SK-N-MC (cell line): ENCODE measurements around the gene CELA2B.

Experiments used
- EZH2 ChIP-seq: fragments of 200-600 bp; sonication (generic); IDR thresholded peaks from one replicate; pipeline ENCODE4 v1.6.1; 2017; ENCODE audit warnings: antibody characterized with exemption
- POLR2AphosphoS5 ChIP-seq: IDR thresholded peaks from 2 replicates; pipeline ENCODE4 v1.6.1; 2012; ENCODE audit warnings: mild to moderate bottlenecking, low read depth, low read length, borderline replicate concordance

DNA sequence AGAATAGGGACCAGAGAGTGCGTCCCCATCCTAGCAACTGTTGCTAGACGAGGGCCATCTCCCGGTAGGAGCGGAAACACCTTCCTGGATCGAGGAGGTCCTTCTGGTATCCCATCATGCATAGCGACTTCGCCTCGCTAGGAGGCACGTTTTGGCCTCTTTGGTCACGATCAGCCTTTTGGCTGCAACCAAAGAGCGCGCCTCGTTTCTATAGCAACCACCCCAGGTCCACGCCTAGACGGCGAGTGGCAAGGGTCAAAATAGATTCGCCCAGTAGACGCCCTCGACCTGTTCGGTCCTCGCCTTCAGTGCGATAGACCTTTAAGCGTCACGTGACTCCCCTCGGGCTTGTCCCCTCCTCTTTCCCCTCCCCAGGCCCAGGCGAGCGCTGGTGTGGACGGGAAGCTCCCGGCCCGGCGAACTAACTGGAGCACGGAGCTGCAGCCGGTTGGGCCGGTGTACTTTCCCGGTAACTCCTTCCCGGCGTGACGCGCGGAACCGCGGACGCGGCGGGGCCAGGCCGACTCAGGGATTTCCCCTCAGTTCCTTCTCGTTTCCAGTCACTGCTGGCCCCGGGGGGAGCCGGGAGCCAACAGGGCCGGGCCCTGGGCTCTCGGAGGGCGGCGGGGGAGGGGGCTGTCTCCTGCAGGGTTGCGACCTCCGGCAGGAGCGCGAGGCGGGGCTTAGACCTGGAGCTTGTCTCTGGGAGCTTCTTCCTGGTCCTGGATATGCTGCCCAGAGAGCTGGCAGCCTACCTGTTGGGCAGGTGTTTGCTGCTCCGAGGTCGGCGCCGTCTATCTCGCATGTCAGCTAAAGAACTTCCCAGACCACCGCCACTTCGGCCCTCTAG lies 50.8 kb downstream of the CELA2B start, which contains the start of gene DNAJC16:
- TF ChIP-seq EZH2 (no peak), POLR2AphosphoS5 (peak; percentile 89)
